Epithelial cell of esophagus (primary cell): ENCODE data around the gene NECTIN4.

Source experiments
- DNase-seq: peaks from one replicate; pipeline ENCODE4 v3.0.0; 2010; ENCODE audit warnings: low read depth
- H3K4me3 ChIP-seq: 2 replicates; pipeline ENCODE4 v1.5.1; 2011; ENCODE audit warnings: mild to moderate bottlenecking, low read length, control low read depth
- TF ChIP-seq, protein P1 (sequence below): IDR thresholded peaks from 2 replicates; pipeline ENCODE4 v1.5.1; 2011; ENCODE audit warnings: low read depth, mild to moderate bottlenecking, low read length, control low read depth, inconsistent platforms; ENCODE audit not compliant: insufficient read depth; ENCODE audit errors: missing control alignments

NECTIN4 gene

GRCh38 chr1:161130266-161130665 is 40.9 kb upstream of the NECTIN4 start:
- DNase-seq: no peak
- TF ChIP-seq, protein P1, sequence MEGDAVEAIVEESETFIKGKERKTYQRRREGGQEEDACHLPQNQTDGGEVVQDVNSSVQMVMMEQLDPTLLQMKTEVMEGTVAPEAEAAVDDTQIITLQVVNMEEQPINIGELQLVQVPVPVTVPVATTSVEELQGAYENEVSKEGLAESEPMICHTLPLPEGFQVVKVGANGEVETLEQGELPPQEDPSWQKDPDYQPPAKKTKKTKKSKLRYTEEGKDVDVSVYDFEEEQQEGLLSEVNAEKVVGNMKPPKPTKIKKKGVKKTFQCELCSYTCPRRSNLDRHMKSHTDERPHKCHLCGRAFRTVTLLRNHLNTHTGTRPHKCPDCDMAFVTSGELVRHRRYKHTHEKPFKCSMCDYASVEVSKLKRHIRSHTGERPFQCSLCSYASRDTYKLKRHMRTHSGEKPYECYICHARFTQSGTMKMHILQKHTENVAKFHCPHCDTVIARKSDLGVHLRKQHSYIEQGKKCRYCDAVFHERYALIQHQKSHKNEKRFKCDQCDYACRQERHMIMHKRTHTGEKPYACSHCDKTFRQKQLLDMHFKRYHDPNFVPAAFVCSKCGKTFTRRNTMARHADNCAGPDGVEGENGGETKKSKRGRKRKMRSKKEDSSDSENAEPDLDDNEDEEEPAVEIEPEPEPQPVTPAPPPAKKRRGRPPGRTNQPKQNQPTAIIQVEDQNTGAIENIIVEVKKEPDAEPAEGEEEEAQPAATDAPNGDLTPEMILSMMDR: no peak
- H3K4me3 ChIP-seq: no peak overlapping the region

- no peak for DNase-seq
- no peak overlapping the region for H3K4me3 ChIP-seq
- TF ChIP-seq, protein P1: no peak
These were observed 39.4 kb upstream of the NECTIN4 start for GRCh38 chr1:161128591-161129420.

GRCh38 chr1:161127649-161128048 is 38.3 kb upstream of the NECTIN4 start:
- H3K4me3 ChIP-seq: no peak overlapping the region
- DNase-seq: no peak
- TF ChIP-seq, protein P1: no peak

DNA sequence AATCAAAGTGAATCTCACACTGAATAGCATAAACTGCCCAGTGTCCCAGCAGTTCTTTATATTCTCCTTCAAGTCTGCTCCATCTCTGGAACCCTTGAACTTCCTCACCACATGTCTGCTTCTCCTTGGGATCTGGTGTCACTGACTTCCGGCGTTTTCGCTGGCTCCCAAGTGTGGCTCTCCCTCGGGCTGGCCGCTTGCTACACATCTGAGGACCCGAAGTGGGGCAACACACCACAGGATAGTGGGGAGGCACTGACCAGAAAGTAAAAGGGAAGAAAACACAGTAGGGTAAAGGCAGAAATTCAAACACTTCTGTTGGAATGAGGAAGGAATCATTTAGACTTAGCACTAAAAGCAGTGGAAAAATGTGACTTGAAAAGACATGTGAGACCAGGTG is 33.6 kb upstream of the NECTIN4 start:
- H3K4me3 ChIP-seq: no peak overlapping the region
- no peak for DNase-seq
- TF ChIP-seq, protein P1: no peak

- TF ChIP-seq, protein P1: no peak
- no peak for DNase-seq
- no peak overlapping the region for H3K4me3 ChIP-seq
These were observed 32.5 kb upstream of the NECTIN4 start for GRCh38 chr1:161121834-161122233.

GRCh38 chr1:161121042-161121650 is 31.8 kb upstream of the NECTIN4 start:
- TF ChIP-seq, protein P1: no peak
- no peak overlapping the region for H3K4me3 ChIP-seq

More at GRCh38 chr1:161121042-161121650, 31.8 kb upstream of the NECTIN4 start:
- DNase-seq: no peak
